Measurements from ENCODE around the gene ADGRA1.

ADGRA1 gene

GRCh38 chr10:133163889-133164815 is 76.4 kb downstream of the ADGRA1 start:
- Histone ChIP-seq H2AFZ (ENCODE audit: low read length) (no peak overlapping the region), H3K4me2 (ENCODE audit: low read depth, low read length, poor library complexity, severe bottlenecking) (no peak overlapping the region), H3K36me3 (ENCODE audit: insufficient read depth, low read length) (no peaks in the 10 kb centered on the region), H3K79me2 (ENCODE audit: insufficient read depth, low read length) (no peaks in the 10 kb centered on the region), H3K9me2 (replicated peaks; ENCODE audit: low read depth, low read length) (no peaks in the 10 kb centered on the region), H3F3A (ENCODE audit: low read depth) (no peaks in the 10 kb centered on the region), H3K9ac (ENCODE audit: low read depth, low read length, poor library complexity, severe bottlenecking) (no peak overlapping the region), H3K4me3 (ENCODE audit: low read length, poor library complexity, severe bottlenecking) (no peak overlapping the region), H3K9me3 (ENCODE audit: insufficient read depth, low read depth, low read length) (peaks cover 29% of the 10 kb centered on the region; the same call in 1 of the 2 replicates), H4K20me1 (ENCODE audit: insufficient read depth, low read length, poor library complexity, severe bottlenecking) (no peaks in the 10 kb centered on the region), H3K4me1 (ENCODE audit: insufficient read depth, low read length, poor library complexity, severe bottlenecking) (no peaks in the 10 kb centered on the region), H3K27me3 (ENCODE audit: insufficient read depth, low read length, poor library complexity, severe bottlenecking) (no peaks in the 10 kb centered on the region)
- TF ChIP-seq, protein P1, sequence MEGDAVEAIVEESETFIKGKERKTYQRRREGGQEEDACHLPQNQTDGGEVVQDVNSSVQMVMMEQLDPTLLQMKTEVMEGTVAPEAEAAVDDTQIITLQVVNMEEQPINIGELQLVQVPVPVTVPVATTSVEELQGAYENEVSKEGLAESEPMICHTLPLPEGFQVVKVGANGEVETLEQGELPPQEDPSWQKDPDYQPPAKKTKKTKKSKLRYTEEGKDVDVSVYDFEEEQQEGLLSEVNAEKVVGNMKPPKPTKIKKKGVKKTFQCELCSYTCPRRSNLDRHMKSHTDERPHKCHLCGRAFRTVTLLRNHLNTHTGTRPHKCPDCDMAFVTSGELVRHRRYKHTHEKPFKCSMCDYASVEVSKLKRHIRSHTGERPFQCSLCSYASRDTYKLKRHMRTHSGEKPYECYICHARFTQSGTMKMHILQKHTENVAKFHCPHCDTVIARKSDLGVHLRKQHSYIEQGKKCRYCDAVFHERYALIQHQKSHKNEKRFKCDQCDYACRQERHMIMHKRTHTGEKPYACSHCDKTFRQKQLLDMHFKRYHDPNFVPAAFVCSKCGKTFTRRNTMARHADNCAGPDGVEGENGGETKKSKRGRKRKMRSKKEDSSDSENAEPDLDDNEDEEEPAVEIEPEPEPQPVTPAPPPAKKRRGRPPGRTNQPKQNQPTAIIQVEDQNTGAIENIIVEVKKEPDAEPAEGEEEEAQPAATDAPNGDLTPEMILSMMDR (conservative IDR thresholded peaks at IDR 0.05; ENCODE audit: low read length): no peak
- TF ChIP-seq EZH2phosphoT487 (IDR thresholded peaks at IDR 0.05; ENCODE audit: borderline replicate concordance): no peak

DNA sequence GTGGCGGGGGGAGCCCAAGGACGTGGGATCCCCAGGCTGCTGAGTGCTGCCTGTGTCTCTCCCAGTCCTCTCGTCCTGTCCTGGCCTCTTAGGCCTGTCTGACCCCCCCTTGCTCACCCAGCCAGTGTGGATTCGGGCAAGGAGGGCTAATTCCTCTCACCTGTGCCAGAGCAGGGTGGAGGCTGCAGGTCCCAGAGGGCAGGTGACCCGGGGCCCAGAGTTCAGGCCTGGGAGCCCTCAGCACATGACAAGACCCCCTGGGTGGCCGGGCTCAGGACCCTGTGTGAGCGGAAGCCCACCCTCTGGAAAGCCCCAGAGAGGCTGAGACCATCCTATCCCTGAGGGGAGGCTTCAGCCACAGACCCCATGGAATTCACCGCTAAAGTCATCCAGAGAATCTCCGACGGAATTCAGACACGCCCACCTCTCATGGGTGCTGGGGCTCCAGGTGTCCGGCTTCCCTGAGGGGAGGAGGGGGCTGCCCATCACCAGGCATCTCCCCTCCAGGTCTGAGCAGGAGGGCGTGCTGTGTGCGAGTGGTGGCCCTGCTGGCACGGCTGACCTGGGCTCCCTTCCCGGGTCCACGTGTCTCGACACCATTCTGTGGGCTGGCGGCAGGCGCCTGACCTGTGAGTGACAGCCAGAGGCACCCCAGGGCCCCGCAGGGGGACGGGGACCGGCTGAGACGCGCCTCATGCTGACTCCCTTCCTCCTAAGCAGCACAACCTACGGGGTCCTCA is 77.3 kb downstream of the ADGRA1 start:
- Histone ChIP-seq H3K9ac (ENCODE audit: low read depth, low read length, poor library complexity, severe bottlenecking) (no peak overlapping the region), H4K20me1 (ENCODE audit: insufficient read depth, low read length, poor library complexity, severe bottlenecking) (no peaks in the 10 kb centered on the region), H3K4me1 (ENCODE audit: insufficient read depth, low read length, poor library complexity, severe bottlenecking) (no peaks in the 10 kb centered on the region), H3F3A (ENCODE audit: low read depth) (no peaks in the 10 kb centered on the region), H3K27me3 (ENCODE audit: insufficient read depth, low read length, poor library complexity, severe bottlenecking) (no peaks in the 10 kb centered on the region), H3K4me3 (ENCODE audit: low read length, poor library complexity, severe bottlenecking) (no peak overlapping the region), H3K9me3 (ENCODE audit: insufficient read depth, low read depth, low read length) (peaks cover 29% of the 10 kb centered on the region; the same call in 1 of the 2 replicates), H3K79me2 (ENCODE audit: insufficient read depth, low read length) (no peaks in the 10 kb centered on the region), H2AFZ (ENCODE audit: low read length) (no peak overlapping the region), H3K4me2 (ENCODE audit: low read depth, low read length, poor library complexity, severe bottlenecking) (no peak overlapping the region), H3K36me3 (ENCODE audit: insufficient read depth, low read length) (no peaks in the 10 kb centered on the region), H3K9me2 (replicated peaks; ENCODE audit: low read depth, low read length) (no peaks in the 10 kb centered on the region)
- TF ChIP-seq EZH2phosphoT487 (IDR thresholded peaks at IDR 0.05; ENCODE audit: borderline replicate concordance): no peak
- TF ChIP-seq, protein P1 (conservative IDR thresholded peaks at IDR 0.05; ENCODE audit: low read length): no peak

- H3K9me3 ChIP-seq (ENCODE audit: insufficient read depth, low read depth, low read length): peaks cover 29% of the 10 kb centered on the region; the same call in 1 of the 2 replicates
- H3K4me2 ChIP-seq (ENCODE audit: low read depth, low read length, poor library complexity, severe bottlenecking): no peak overlapping the region
- H3K9me2 ChIP-seq (replicated peaks; ENCODE audit: low read depth, low read length): no peaks in the 10 kb centered on the region
- H3K36me3 ChIP-seq (ENCODE audit: insufficient read depth, low read length): no peaks in the 10 kb centered on the region
- no peaks in the 10 kb centered on the region for H3K4me1 ChIP-seq (ENCODE audit: insufficient read depth, low read length, poor library complexity, severe bottlenecking)
- no peak overlapping the region for H3K4me3 ChIP-seq (ENCODE audit: low read length, poor library complexity, severe bottlenecking)
- no peaks in the 10 kb centered on the region for H3K79me2 ChIP-seq (ENCODE audit: insufficient read depth, low read length)
- no peaks in the 10 kb centered on the region for H3F3A ChIP-seq (ENCODE audit: low read depth)
- no peaks in the 10 kb centered on the region for H3K27me3 ChIP-seq (ENCODE audit: insufficient read depth, low read length, poor library complexity, severe bottlenecking)
- no peak for TF ChIP-seq EZH2phosphoT487 (IDR thresholded peaks at IDR 0.05; ENCODE audit: borderline replicate concordance)
- TF ChIP-seq, protein P1 (conservative IDR thresholded peaks at IDR 0.05; ENCODE audit: low read length): no peak
- H4K20me1 ChIP-seq (ENCODE audit: insufficient read depth, low read length, poor library complexity, severe bottlenecking): no peaks in the 10 kb centered on the region
- no peak overlapping the region for H3K9ac ChIP-seq (ENCODE audit: low read depth, low read length, poor library complexity, severe bottlenecking)
- no peak overlapping the region for H2AFZ ChIP-seq (ENCODE audit: low read length)
Measured at GRCh38 chr10:133165556-133166503, 78.1 kb downstream of the ADGRA1 start.
